HepG2 (cell line): ENCODE data around the gene SDK1. TPM values are rescaled to one million over a fixed set of nuclear protein-coding genes. Genes with fewer than 3 reads are reported as not detected.

Experiments used
- HMGXB4 ChIP-seq, 2 experiments: sonication (generic) in 1 of 2; formaldehyde crosslinking in 1 of 2; IDR thresholded peaks; 2 replicates each; pipeline versions ENCODE4 v1.4.0 to v1.6.1; 2018 to 2020; ENCODE audit warnings: missing genetic modification reagents in 2 of 2, borderline replicate concordance in 1 of 2, low read depth in 1 of 2, mild to moderate bottlenecking in 1 of 2, missing biosample characterization in 1 of 2
- HNRNPK ChIP-seq: fragments of 200-400 bp; formaldehyde crosslinking; IDR thresholded peaks from 2 replicates; pipeline ENCODE4 v1.6.1; 2018; ENCODE audit warnings: low read length, low read depth, moderate library complexity, mild to moderate bottlenecking; ENCODE audit not compliant: poor library complexity, severe bottlenecking
- KLF9 ChIP-seq: IDR thresholded peaks from 2 replicates; pipeline ENCODE4 v1.6.1; 2016; ENCODE audit warnings: low read depth
- NBN ChIP-seq: fragments of 450-650 bp; conservative IDR thresholded peaks from 2 replicates; pipeline ENCODE4 v1.6.1; 2017
- PHF21A ChIP-seq: sonication (generic); formaldehyde crosslinking; IDR thresholded peaks from 2 replicates; pipeline ENCODE4 v1.5.0; 2020; ENCODE audit warnings: mild to moderate bottlenecking, missing genetic modification reagents
- REST ChIP-seq, 2 experiments: IDR thresholded peaks; 2 replicates each; pipeline ENCODE4 v1.6.1; 2011 to 2012; ENCODE audit warnings: low read length in 2 of 2, borderline replicate concordance in 1 of 2, low read depth in 1 of 2, mild to moderate bottlenecking in 1 of 2, moderate library complexity in 1 of 2
- SALL1 ChIP-seq: sonication (generic); formaldehyde crosslinking; IDR thresholded peaks from 2 replicates; pipeline ENCODE4 v1.8.0; 2022; ENCODE audit warnings: mild to moderate bottlenecking, missing genetic modification reagents
- TCF7 ChIP-seq: sonication (generic); IDR thresholded peaks from 2 replicates; pipeline ENCODE4 v1.6.1; 2016; ENCODE audit warnings: antibody characterized with exemption, low read depth
- ZNF33A ChIP-seq: sonication (generic); formaldehyde crosslinking; IDR thresholded peaks from 2 replicates; pipeline ENCODE4 v1.5.1; 2020; ENCODE audit warnings: missing genetic modification reagents, mild to moderate bottlenecking, moderate library complexity, borderline replicate concordance
- ZNF350 ChIP-seq: sonication (generic); formaldehyde crosslinking; IDR thresholded peaks from 2 replicates; pipeline ENCODE4 v1.4.0; 2020; ENCODE audit warnings: mild to moderate bottlenecking, low read depth, missing genetic modification reagents, borderline replicate concordance
- ZNF709 ChIP-seq: sonication (generic); formaldehyde crosslinking; IDR thresholded peaks from 2 replicates; pipeline ENCODE4 v1.5.0; 2020; ENCODE audit warnings: mild to moderate bottlenecking, missing genetic modification reagents
- polyA plus RNA-seq, 8 experiments: library from polyadenylated mRNA; depleted of rRNA in 3 of 8; stranded (reverse) in 7 of 8; unstranded in 1 of 8; fragments of >200 nt; fragmentation: Illumina TruSeq in 4 of 8; extraction: Trizol in 4 of 8; gene quantifications; 2 replicates each; pipeline versions ENCODE4 v1.2.1 to v1.2.3, GENCODE V29; 2011 to 2016; ENCODE audit warnings: low read depth in 4 of 8, missing spikeins in 1 of 8, mixed read lengths in 1 of 8; ENCODE audit not compliant: insufficient read depth in 1 of 8
- total RNA-seq, 5 experiments: library from RNA; depleted of rRNA; stranded (reverse); fragments of >200 nt; fragmentation: Illumina TruSeq; extraction: Trizol; gene quantifications; 2 replicates each; pipeline ENCODE4 v1.2.3, GENCODE V29; 2016; ENCODE audit warnings: low read depth in 1 of 5
- TF ChIP-seq, protein P1 (sequence below): sonication (generic); formaldehyde crosslinking; IDR thresholded peaks from 2 replicates; pipeline ENCODE4 v1.9.0; 2022; ENCODE audit warnings: low read depth, missing genetic modification reagents
- TF ChIP-seq, protein P2 (sequence below): conservative IDR thresholded peaks from 2 replicates; pipeline ENCODE4 v1.6.1; 2018; ENCODE audit warnings: missing genetic modification reagents

SDK1 gene
- total and polyA plus RNA-seq, 2 of the 13 experiments (the other 11 are each of a cell fraction or from before 2014, with no cell fraction given), result 0.35 to 2.4 TPM

DNA sequence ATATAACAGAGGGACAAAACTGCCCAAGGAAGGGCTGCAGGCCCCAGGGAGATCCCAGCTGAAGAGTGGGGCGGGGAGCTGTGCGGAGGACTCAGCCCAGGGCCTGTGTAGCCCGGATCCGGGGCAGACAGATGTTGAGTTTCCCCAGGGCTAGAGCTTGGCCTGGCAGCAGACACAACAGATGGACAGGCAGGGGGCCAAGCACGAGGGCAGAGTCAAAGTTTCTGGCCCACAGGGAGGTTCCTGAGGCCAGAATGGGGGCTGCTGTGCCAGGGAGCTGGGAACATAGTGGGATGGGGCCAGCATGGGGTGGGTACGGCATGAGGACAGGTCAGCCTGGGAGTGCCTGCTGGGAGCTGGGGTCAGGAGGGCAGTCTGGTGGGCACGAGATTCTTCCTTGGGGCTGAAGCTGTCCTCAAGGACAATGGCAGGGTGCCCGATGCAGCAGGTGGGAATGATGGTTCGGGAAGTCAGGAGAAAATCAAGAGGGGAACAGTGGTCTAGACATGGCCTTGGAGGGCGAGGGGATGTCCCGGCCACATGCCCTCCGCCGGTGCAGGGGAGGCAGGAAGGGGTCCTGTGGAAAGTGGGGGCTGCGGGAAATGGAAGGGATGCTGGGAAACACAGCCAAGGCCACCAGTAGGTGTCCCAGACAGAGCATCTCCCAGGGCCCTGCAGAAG, 862.0 kb downstream of the SDK1 start (continued):
- TF ChIP-seq REST (IDR thresholded peaks at IDR 0.05; ENCODE audit: borderline replicate concordance in 1 of 2, low read depth in 1 of 2, low read length in 2 of 2) (no peak), SALL1 (no peak), NBN (no peak), ZNF33A (CRISPR knock-in tag) (no peak), ZNF350 (CRISPR knock-in tag) (no peak), ZNF709 (CRISPR knock-in tag) (no peak), KLF9 (CRISPR knock-in tag) (no peak), HNRNPK (no peak), TCF7 (no peak), HMGXB4 (CRISPR knock-in tag; IDR thresholded peaks at IDR 0.05; ENCODE audit: borderline replicate concordance in 1 of 2, low read depth in 1 of 2) (no peak), PHF21A (CRISPR knock-in tag) (no peak)
- TF ChIP-seq, protein P1, sequence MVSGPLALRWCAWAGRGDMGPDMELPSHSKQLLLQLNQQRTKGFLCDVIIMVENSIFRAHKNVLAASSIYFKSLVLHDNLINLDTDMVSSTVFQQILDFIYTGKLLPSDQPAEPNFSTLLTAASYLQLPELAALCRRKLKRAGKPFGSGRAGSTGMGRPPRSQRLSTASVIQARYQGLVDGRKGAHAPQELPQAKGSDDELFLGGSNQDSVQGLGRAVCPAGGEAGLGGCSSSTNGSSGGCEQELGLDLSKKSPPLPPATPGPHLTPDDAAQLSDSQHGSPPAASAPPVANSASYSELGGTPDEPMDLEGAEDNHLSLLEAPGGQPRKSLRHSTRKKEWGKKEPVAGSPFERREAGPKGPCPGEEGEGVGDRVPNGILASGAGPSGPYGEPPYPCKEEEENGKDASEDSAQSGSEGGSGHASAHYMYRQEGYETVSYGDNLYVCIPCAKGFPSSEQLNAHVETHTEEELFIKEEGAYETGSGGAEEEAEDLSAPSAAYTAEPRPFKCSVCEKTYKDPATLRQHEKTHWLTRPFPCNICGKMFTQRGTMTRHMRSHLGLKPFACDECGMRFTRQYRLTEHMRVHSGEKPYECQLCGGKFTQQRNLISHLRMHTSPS (CRISPR knock-in tag), result no peak
- TF ChIP-seq, protein P2, sequence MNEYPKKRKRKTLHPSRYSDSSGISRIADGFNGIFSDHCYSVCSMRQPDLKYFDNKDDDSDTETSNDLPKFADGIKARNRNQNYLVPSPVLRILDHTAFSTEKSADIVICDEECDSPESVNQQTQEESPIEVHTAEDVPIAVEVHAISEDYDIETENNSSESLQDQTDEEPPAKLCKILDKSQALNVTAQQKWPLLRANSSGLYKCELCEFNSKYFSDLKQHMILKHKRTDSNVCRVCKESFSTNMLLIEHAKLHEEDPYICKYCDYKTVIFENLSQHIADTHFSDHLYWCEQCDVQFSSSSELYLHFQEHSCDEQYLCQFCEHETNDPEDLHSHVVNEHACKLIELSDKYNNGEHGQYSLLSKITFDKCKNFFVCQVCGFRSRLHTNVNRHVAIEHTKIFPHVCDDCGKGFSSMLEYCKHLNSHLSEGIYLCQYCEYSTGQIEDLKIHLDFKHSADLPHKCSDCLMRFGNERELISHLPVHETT (CRISPR knock-in tag), result no peak
